ENCODE data around the gene ELF5.

GRCh38 chr11:34499719-34500500, 13.7 kb downstream of the ELF5 start:
- TF ChIP-seq CTCF (IDR thresholded peaks at IDR 0.05; ENCODE audit: insufficient read depth, low read length, poor library complexity, severe bottlenecking) (no peak), EZH2phosphoT487 (conservative IDR thresholded peaks at IDR 0.05; ENCODE audit: low read length) (no peak)
